ENCODE measurements around the gene EXOSC9. TPM values are rescaled to one million over a fixed set of nuclear protein-coding genes. Genes with fewer than 3 reads are reported as not detected.

Gene EXOSC9
- total and polyA plus RNA-seq, 11 donors: 12.2 to 26.2 (median 17.1) TPM

GRCh38 chr4:121799208-121799823, 1.8 kb upstream of the EXOSC9 start:
- H3K36me3 ChIP-seq: peaks cover 0 to 21% (median 17%) of the 10 kb centered on the region in 9 donors
- DNase-seq: no peak

GRCh38 chr4:121799867-121800501, 1.1 kb upstream of the EXOSC9 start:
- peaks cover 0 to 27% (median 24%) of the 10 kb centered on the region in 9 donors for H3K36me3 ChIP-seq
- 90 to 94% (median 92%) methylated on average over 3 of the region's 3 CpGs for WGBS, 4 donors
- no peak for ATAC-seq
- H3K27me3 ChIP-seq: no peaks in the 10 kb centered on the region
- no peaks in the 10 kb centered on the region for H3K9me3 ChIP-seq
- TF ChIP-seq CTCF (IDR thresholded peaks at IDR 0.05) (no peak), POLR2A (IDR thresholded peaks at IDR 0.05) (no peak)
- intact Hi-C loops (cut with DNase I): loop anchor here in 1 of 10 donors (2.0 to 5.0 kb wide), 3 partner anchors 25 to 103 kb away; partner anchors contain the start of genes ANXA5 and BBS7
- no peak for DNase-seq
- peak overlapping the region in 5 of 12 donors; percentile 81 to 95 (median 93) for H3K27ac ChIP-seq
- H3K4me1 ChIP-seq: peaks cover 0 to 30% (median 11%) of the 10 kb centered on the region in 12 donors
- peak overlapping the region in 1 of 12 donors; percentile 74 for H3K4me3 ChIP-seq

More at GRCh38 chr4:121799208-121799823, 1.8 kb upstream of the EXOSC9 start:
- H3K4me3 ChIP-seq: no peak overlapping the region
- ATAC-seq: no peak
- peak overlapping the region in 1 of 12 donors; percentile 28 for H3K27ac ChIP-seq
- WGBS, 4 donors: 76 to 83% (median 78%) methylated on average over 2 of the region's 2 CpGs
- H3K27me3 ChIP-seq: no peaks in the 10 kb centered on the region
- peaks cover 0 to 30% (median 11%) of the 10 kb centered on the region in 12 donors for H3K4me1 ChIP-seq
- intact Hi-C loops (cut with DNase I): no loop called here
- no peaks in the 10 kb centered on the region for H3K9me3 ChIP-seq
- TF ChIP-seq POLR2A (IDR thresholded peaks at IDR 0.05) (no peak), CTCF (IDR thresholded peaks at IDR 0.05) (no peak)

- Histone ChIP-seq H3K9me3 (no peaks in the 10 kb centered on the region), H3K4me3 (peak overlapping the region; percentile 65 to 98 (median 85)), H3K4me1 (peaks cover 0 to 30% (median 11%) of the 10 kb centered on the region in 12 donors), H3K27ac (peak overlapping the region; percentile 73 to 95 (median 91)), H3K36me3 (peaks cover 0 to 33% (median 30%) of the 10 kb centered on the region in 9 donors), H3K27me3 (no peaks in the 10 kb centered on the region)
- ATAC-seq: peak in 3 of 4 donors; percentile 15 to 38 (median 33)
- TF ChIP-seq CTCF (IDR thresholded peaks at IDR 0.05) (no peak), POLR2A (IDR thresholded peaks at IDR 0.05) (no peak)
- no peak for DNase-seq
- intact Hi-C loops (cut with DNase I): loop anchor here in 1 of 10 donors (2.0 to 5.0 kb wide), 3 partner anchors 24 to 104 kb away; partner anchors contain the start of genes ANXA5 and BBS7
- WGBS, 4 donors: 35 to 62% (median 42%) methylated on average over 8 of the region's 8 CpGs
These were observed 524 bp upstream of the EXOSC9 start for GRCh38 chr4:121800638-121800960.

GRCh38 chr4:121801715-121802075, 572 bp downstream of the EXOSC9 start:
- Histone ChIP-seq H3K27me3 (no peaks in the 10 kb centered on the region), H3K9me3 (no peaks in the 10 kb centered on the region), H3K36me3 (peaks cover 0 to 44% (median 41%) of the 10 kb centered on the region in 9 donors), H3K4me1 (peaks cover 0 to 30% (median 11%) of the 10 kb centered on the region in 12 donors), H3K4me3 (peak overlapping the region; percentile 65 to 98 (median 85)), H3K27ac (peak overlapping the region in 9 of 12 donors; percentile 81 to 95 (median 93))
- TF ChIP-seq CTCF (IDR thresholded peaks at IDR 0.05) (no peak), POLR2A (IDR thresholded peaks at IDR 0.05) (no peak)
- 18 to 29% (median 22%) methylated on average over 4 of the region's 4 CpGs for WGBS, 4 donors
- ATAC-seq: no peak
- intact Hi-C loops (cut with DNase I): loop anchor here in 3 of 10 donors (1.0 to 5.0 kb wide), 5 partner anchors 22 to 105 kb away; partner anchors contain the start of genes ANXA5 (in 2 of the 3), BBS7 (in 1 of the 3) and CCNA2 (in 1 of the 3)
- DNase-seq: no peak
